WTC11 (cell line): ENCODE data around the gene MARCKSL1.

Experiments used
- CREB1 ChIP-seq: sonication (generic); formaldehyde crosslinking; IDR thresholded peaks from 2 replicates; pipeline ENCODE4 v1.8.0; 2023; ENCODE audit warnings: mild to moderate bottlenecking, missing genetic modification reagents
- CTCF ChIP-seq: fragments of 200-600 bp; IDR thresholded peaks from 2 replicates; pipeline ENCODE4 v1.8.0; 2022; ENCODE audit warnings: antibody characterized with exemption
- SP1 ChIP-seq: sonication (generic); formaldehyde crosslinking; conservative IDR thresholded peaks from 2 replicates; pipeline ENCODE4 v1.8.1; 2022; ENCODE audit warnings: missing genetic modification reagents
- TEAD4 ChIP-seq: sonication (generic); formaldehyde crosslinking; IDR thresholded peaks from 2 replicates; pipeline ENCODE4 v1.8.0; 2022; ENCODE audit warnings: mild to moderate bottlenecking, missing genetic modification reagents
- USF1 ChIP-seq: sonication (generic); formaldehyde crosslinking; IDR thresholded peaks from 2 replicates; pipeline ENCODE4 v1.8.0; 2022; ENCODE audit warnings: mild to moderate bottlenecking, missing genetic modification reagents
- ZNF232 ChIP-seq: sonication (generic); formaldehyde crosslinking; IDR thresholded peaks from 2 replicates; pipeline ENCODE4 v1.8.0; 2022; ENCODE audit warnings: mild to moderate bottlenecking, missing genetic modification reagents
- TF ChIP-seq, protein P1 (sequence below): sonication (generic); formaldehyde crosslinking; conservative IDR thresholded peaks from 2 replicates; pipeline ENCODE4 v1.8.1; 2023; ENCODE audit warnings: mild to moderate bottlenecking, low read depth, missing genetic modification reagents, moderate library complexity
- TF ChIP-seq, protein P2 (sequence below): sonication (generic); formaldehyde crosslinking; IDR thresholded peaks from 2 replicates; pipeline ENCODE4 v1.8.1; 2022; ENCODE audit warnings: low read depth, missing genetic modification reagents, borderline replicate concordance

DNA sequence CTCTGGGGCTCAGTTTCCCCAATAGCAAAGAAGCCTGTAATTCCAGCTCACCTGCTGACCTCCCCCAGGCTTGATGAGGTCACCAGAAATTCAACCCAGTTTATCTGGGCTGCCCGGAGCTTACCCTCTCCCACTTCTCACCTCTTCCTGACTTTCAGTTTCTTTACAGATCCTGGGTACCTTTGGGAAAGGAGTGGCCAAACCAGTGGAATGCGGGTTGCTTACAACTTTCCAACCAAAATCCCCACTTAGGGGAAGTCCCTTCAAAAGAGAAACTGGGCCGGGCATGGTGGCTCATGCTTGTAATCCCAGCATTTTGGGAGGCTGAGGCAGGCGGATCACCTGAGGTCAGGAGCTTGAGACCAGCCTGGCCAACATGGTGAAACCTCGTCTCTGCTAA, 5.9 kb upstream of the MARCKSL1 start:
- no peak for TF ChIP-seq SP1
- no peak for TF ChIP-seq CREB1
- TF ChIP-seq TEAD4 (CRISPR knock-in tag) = no peak
- no peak for TF ChIP-seq USF1 (CRISPR knock-in tag)
- no peak for TF ChIP-seq ZNF232 (CRISPR knock-in tag)
- no peak for TF ChIP-seq CTCF
- TF ChIP-seq, protein P1, sequence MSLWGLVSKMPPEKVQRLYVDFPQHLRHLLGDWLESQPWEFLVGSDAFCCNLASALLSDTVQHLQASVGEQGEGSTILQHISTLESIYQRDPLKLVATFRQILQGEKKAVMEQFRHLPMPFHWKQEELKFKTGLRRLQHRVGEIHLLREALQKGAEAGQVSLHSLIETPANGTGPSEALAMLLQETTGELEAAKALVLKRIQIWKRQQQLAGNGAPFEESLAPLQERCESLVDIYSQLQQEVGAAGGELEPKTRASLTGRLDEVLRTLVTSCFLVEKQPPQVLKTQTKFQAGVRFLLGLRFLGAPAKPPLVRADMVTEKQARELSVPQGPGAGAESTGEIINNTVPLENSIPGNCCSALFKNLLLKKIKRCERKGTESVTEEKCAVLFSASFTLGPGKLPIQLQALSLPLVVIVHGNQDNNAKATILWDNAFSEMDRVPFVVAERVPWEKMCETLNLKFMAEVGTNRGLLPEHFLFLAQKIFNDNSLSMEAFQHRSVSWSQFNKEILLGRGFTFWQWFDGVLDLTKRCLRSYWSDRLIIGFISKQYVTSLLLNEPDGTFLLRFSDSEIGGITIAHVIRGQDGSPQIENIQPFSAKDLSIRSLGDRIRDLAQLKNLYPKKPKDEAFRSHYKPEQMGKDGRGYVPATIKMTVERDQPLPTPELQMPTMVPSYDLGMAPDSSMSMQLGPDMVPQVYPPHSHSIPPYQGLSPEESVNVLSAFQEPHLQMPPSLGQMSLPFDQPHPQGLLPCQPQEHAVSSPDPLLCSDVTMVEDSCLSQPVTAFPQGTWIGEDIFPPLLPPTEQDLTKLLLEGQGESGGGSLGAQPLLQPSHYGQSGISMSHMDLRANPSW (CRISPR knock-in tag) = no peak
- TF ChIP-seq, protein P2, sequence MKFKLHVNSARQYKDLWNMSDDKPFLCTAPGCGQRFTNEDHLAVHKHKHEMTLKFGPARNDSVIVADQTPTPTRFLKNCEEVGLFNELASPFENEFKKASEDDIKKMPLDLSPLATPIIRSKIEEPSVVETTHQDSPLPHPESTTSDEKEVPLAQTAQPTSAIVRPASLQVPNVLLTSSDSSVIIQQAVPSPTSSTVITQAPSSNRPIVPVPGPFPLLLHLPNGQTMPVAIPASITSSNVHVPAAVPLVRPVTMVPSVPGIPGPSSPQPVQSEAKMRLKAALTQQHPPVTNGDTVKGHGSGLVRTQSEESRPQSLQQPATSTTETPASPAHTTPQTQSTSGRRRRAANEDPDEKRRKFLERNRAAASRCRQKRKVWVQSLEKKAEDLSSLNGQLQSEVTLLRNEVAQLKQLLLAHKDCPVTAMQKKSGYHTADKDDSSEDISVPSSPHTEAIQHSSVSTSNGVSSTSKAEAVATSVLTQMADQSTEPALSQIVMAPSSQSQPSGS (CRISPR knock-in tag) = no peak
